ENCODE measurements around the gene KIF16B.

DNA sequence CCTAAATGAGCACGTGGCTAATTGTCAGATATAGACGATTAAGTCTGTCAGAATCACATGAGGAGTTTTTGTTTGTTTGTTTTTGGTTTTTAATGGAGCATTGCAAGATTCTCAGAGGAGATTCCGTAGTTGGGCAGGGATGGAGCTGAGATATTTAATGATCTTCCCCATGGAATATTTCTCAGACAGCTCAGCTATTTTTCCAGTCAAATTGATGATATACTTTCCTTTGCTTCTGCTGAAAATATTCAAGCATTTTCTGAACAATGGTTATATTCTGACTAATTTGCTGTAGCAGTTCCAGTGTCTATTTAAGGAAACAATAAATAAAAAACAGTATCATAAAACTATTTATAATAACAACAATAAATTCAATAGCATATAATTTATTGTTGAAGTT is 348.4 kb downstream of the KIF16B start:
- TF ChIP-seq, protein P1, sequence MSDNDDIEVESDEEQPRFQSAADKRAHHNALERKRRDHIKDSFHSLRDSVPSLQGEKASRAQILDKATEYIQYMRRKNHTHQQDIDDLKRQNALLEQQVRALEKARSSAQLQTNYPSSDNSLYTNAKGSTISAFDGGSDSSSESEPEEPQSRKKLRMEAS (CRISPR knock-in tag; IDR thresholded peaks at IDR 0.05): no peak
- TF ChIP-seq, protein P2, sequence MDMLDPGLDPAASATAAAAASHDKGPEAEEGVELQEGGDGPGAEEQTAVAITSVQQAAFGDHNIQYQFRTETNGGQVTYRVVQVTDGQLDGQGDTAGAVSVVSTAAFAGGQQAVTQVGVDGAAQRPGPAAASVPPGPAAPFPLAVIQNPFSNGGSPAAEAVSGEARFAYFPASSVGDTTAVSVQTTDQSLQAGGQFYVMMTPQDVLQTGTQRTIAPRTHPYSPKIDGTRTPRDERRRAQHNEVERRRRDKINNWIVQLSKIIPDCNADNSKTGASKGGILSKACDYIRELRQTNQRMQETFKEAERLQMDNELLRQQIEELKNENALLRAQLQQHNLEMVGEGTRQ (CRISPR knock-in tag; IDR thresholded peaks at IDR 0.05): no peak
- no peak for TF ChIP-seq CTCF (IDR thresholded peaks at IDR 0.05 in 2 of 3, conservative IDR thresholded peaks at IDR 0.05 in 1 of 3; ENCODE audit: insufficient read depth in 2 of 3, low read depth in 1 of 3, low read length in 3 of 3)
- no peak for TF ChIP-seq ZNF695 (CRISPR knock-in tag; IDR thresholded peaks at IDR 0.05)
- no peak for TF ChIP-seq HDAC3 (IDR thresholded peaks at IDR 0.05; ENCODE audit: borderline replicate concordance, partially characterized antibody)
- TF ChIP-seq ZBTB1 (CRISPR knock-in tag; IDR thresholded peaks at IDR 0.05; ENCODE audit: borderline replicate concordance, low read depth): no peak
- TF ChIP-seq ZBTB34 (CRISPR knock-in tag; IDR thresholded peaks at IDR 0.05): no peak
- TF ChIP-seq RBBP5 (IDR thresholded peaks at IDR 0.05; ENCODE audit: borderline replicate concordance, insufficient read depth, low read length, poor library complexity, severe bottlenecking): no peak
- no peak for TF ChIP-seq ATF3 (IDR thresholded peaks at IDR 0.05)
- no peak for TF ChIP-seq ATF3 (CRISPR knock-in tag; conservative IDR thresholded peaks at IDR 0.05)
- no peak for TF ChIP-seq PPARD (CRISPR knock-in tag; IDR thresholded peaks at IDR 0.05)
- TF ChIP-seq ZNF512 (tag; IDR thresholded peaks at IDR 0.05): no peak
- TF ChIP-seq, protein P3, sequence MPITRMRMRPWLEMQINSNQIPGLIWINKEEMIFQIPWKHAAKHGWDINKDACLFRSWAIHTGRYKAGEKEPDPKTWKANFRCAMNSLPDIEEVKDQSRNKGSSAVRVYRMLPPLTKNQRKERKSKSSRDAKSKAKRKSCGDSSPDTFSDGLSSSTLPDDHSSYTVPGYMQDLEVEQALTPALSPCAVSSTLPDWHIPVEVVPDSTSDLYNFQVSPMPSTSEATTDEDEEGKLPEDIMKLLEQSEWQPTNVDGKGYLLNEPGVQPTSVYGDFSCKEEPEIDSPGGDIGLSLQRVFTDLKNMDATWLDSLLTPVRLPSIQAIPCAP (CRISPR knock-in tag; IDR thresholded peaks at IDR 0.05; ENCODE audit: borderline replicate concordance): no peak
- no peak for TF ChIP-seq ZSCAN29 (IDR thresholded peaks at IDR 0.05)
- TF ChIP-seq MYNN (IDR thresholded peaks at IDR 0.05): no peak
- no peak for TF ChIP-seq MYNN (CRISPR knock-in tag; IDR thresholded peaks at IDR 0.05)
